HG03354 (cell line): ENCODE data around the gene TNK1.

ENCODE experiments used
- ATAC-seq: cut with Tn5 transposase; IDR thresholded peaks from one replicate; pipeline ENCODE4 v1.9.1; 2021; ENCODE audit warnings: mild to moderate bottlenecking; ENCODE audit not compliant: unreplicated experiment, poor library complexity, severe bottlenecking

Gene TNK1

GRCh38 chr17:7407485-7408251, 26.8 kb downstream of the TNK1 start, which contains the start of gene NLGN2:
NLGN2 (plus strand) TSS chr17:7407845; CDS start chr17:7408256, 411 bp downstream.
- no peak for ATAC-seq

- no peak for ATAC-seq
Observed at GRCh38 chr17:7408252-7408727, 27.4 kb downstream of the TNK1 start.

GRCh38 chr17:7408863-7409262, 28.0 kb downstream of the TNK1 start:
- ATAC-seq: no peak

GRCh38 chr17:7409716-7410115, 28.8 kb downstream of the TNK1 start:
- ATAC-seq: no peak

- ATAC-seq: no peak
Observed at GRCh38 chr17:7410634-7411426, 29.9 kb downstream of the TNK1 start.

- no peak for ATAC-seq
Observed at GRCh38 chr17:7411427-7411750, 30.5 kb downstream of the TNK1 start.

- ATAC-seq: no peak
Observed at GRCh38 chr17:7413346-7413985, 32.6 kb downstream of the TNK1 start.

GRCh38 chr17:7414837-7415236, 33.9 kb downstream of the TNK1 start:
- ATAC-seq: no peak

- ATAC-seq: no peak
Observed at GRCh38 chr17:7415784-7416183, 34.9 kb downstream of the TNK1 start.

GRCh38 chr17:7416323-7416722, 35.4 kb downstream of the TNK1 start:
- ATAC-seq: no peak

GRCh38 chr17:7417056-7417655, 36.3 kb downstream of the TNK1 start:
- no peak for ATAC-seq

GRCh38 chr17:7418472-7419152, 37.7 kb downstream of the TNK1 start:
- no peak for ATAC-seq

- no peak for ATAC-seq
Observed at GRCh38 chr17:7419819-7420610, 39.1 kb downstream of the TNK1 start, which contains the start of gene SPEM1. SPEM1 (plus strand) TSS chr17:7420324; CDS start chr17:7420385, 61 bp downstream.

GRCh38 chr17:7421186-7421585, 40.3 kb downstream of the TNK1 start:
- ATAC-seq: no peak

- no peak for ATAC-seq
Observed at GRCh38 chr17:7423679-7424078, 42.8 kb downstream of the TNK1 start.

GRCh38 chr17:7425316-7425715, 44.4 kb downstream of the TNK1 start, which contains the start of gene SPEM2:
SPEM2 (plus strand) TSS chr17:7425616; CDS start chr17:7425689, 73 bp downstream.
- ATAC-seq: no peak

- no peak for ATAC-seq
Observed at GRCh38 chr17:7425756-7426155, 44.9 kb downstream of the TNK1 start.

GRCh38 chr17:7426203-7426863, 45.4 kb downstream of the TNK1 start:
- ATAC-seq: no peak
